HG02870 (cell line): ENCODE measurements around the gene MAP3K2.
A peak's percentile ranks its signal among the peaks of the same experiment; 100 is the strongest.

Experiments used
- ATAC-seq: cut with Tn5 transposase; IDR thresholded peaks from one replicate; pipeline ENCODE4 v1.9.1; 2021; ENCODE audit warnings: mild to moderate bottlenecking, moderate library complexity; ENCODE audit not compliant: unreplicated experiment

Gene MAP3K2

GRCh38 chr2:127386246-127386645 is 1.5 kb downstream of the MAP3K2 start:
- ATAC-seq, result no peak

GRCh38 chr2:127384529-127384928 is 3.2 kb downstream of the MAP3K2 start:
- ATAC-seq, result no peak

GRCh38 chr2:127382831-127383230 is 4.9 kb downstream of the MAP3K2 start:
- no peak for ATAC-seq

GRCh38 chr2:127381762-127382161 is 6.0 kb downstream of the MAP3K2 start:
- no peak for ATAC-seq

GRCh38 chr2:127379712-127380355 is 7.9 kb downstream of the MAP3K2 start:
- ATAC-seq, result no peak

GRCh38 chr2:127378720-127379119 is 9.1 kb downstream of the MAP3K2 start:
- no peak for ATAC-seq

GRCh38 chr2:127377262-127377661 is 10.5 kb downstream of the MAP3K2 start:
- no peak for ATAC-seq

- no peak for ATAC-seq
These were observed 11.5 kb downstream of the MAP3K2 start for GRCh38 chr2:127376257-127376656.

GRCh38 chr2:127373362-127374083 is 14.3 kb downstream of the MAP3K2 start:
- no peak for ATAC-seq

GRCh38 chr2:127371037-127371436 is 16.7 kb downstream of the MAP3K2 start:
- ATAC-seq, result no peak

GRCh38 chr2:127370010-127370409 is 17.8 kb downstream of the MAP3K2 start:
- ATAC-seq, result no peak

- ATAC-seq, result no peak
These were observed 22.5 kb downstream of the MAP3K2 start for GRCh38 chr2:127365211-127365643.

GRCh38 chr2:127362971-127363370 is 24.8 kb downstream of the MAP3K2 start:
- ATAC-seq, result no peak

GRCh38 chr2:127361929-127362885 is 25.6 kb downstream of the MAP3K2 start:
- peak; percentile 84 for ATAC-seq

GRCh38 chr2:127360242-127360641 is 27.5 kb downstream of the MAP3K2 start:
- ATAC-seq, result no peak

- ATAC-seq, result no peak
These were observed 28.3 kb downstream of the MAP3K2 start for GRCh38 chr2:127359520-127359919.

- ATAC-seq, result no peak
These were observed 28.8 kb downstream of the MAP3K2 start for GRCh38 chr2:127358971-127359370.

GRCh38 chr2:127358044-127358443 is 29.7 kb downstream of the MAP3K2 start:
- no peak for ATAC-seq

GRCh38 chr2:127357591-127357990 is 30.2 kb downstream of the MAP3K2 start:
- ATAC-seq, result no peak

- ATAC-seq, result no peak
These were observed 31.2 kb downstream of the MAP3K2 start for GRCh38 chr2:127356531-127356930.

- ATAC-seq, result no peak
These were observed 32.3 kb downstream of the MAP3K2 start for GRCh38 chr2:127355407-127356008.
